ENCODE measurements around the gene LIPE.

DNA sequence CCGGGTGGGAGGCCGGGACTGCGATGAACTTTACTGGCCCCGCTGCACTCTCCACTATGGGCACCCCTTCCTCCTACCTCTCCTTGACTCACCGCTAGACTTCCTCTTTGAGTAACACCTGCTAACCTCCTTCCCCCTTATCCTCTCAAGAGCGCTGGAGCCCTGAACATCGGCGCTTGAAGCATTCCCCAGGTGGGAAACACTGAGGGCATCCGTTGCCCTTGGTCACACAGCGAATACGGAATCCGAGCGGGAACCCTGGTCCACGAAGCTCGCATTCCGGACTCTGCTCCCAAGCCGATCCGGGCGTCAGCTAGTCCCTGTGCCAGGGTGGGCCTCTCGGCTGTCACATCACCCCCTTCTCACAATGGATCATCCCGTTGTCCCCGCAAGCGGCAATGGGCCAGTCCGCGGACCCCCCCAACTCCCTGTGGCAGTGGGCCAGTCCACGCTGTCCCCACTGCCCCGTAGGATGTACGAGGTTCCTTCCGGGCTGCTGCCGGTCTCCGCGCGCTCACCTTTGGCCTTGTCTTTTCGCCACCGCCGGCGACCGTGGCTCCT lies 4.2 kb downstream of the LIPE start:
- no peak for TF ChIP-seq EZH2 (IDR thresholded peaks at IDR 0.05; ENCODE audit: low read length)
- TF ChIP-seq, protein P1, sequence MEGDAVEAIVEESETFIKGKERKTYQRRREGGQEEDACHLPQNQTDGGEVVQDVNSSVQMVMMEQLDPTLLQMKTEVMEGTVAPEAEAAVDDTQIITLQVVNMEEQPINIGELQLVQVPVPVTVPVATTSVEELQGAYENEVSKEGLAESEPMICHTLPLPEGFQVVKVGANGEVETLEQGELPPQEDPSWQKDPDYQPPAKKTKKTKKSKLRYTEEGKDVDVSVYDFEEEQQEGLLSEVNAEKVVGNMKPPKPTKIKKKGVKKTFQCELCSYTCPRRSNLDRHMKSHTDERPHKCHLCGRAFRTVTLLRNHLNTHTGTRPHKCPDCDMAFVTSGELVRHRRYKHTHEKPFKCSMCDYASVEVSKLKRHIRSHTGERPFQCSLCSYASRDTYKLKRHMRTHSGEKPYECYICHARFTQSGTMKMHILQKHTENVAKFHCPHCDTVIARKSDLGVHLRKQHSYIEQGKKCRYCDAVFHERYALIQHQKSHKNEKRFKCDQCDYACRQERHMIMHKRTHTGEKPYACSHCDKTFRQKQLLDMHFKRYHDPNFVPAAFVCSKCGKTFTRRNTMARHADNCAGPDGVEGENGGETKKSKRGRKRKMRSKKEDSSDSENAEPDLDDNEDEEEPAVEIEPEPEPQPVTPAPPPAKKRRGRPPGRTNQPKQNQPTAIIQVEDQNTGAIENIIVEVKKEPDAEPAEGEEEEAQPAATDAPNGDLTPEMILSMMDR (optimal IDR thresholded peaks at IDR 0.05 in 1 of 3, IDR thresholded peaks at IDR 0.05 in 1 of 3, conservative IDR thresholded peaks at IDR 0.05 in 1 of 3; ENCODE audit: extremely low read depth in 1 of 3, insufficient read depth in 2 of 3, low read length in 3 of 3) = no peak

All from keratinocyte (primary cell).